Upper lobe of left lung (tissue), 4 donors: Measurements from ENCODE around the gene GUCA2B.

Experiments
- POLR2A ChIP-seq, 4 donors: fragments of 450-650 bp; IDR thresholded peaks; one replicate each; pipeline ENCODE4 v1.5.1; 2016 to 2017; ENCODE audit warnings: antibody characterized with exemption in 4 of 4, mild to moderate bottlenecking in 2 of 4
- TF ChIP-seq, protein P1 (sequence below), 6 experiments: fragments of 450-650 bp in 4 of 6; fragments of 200-600 bp in 2 of 6; sonication (generic) in 2 of 6; IDR thresholded peaks; one replicate each; pipeline ENCODE4 v1.5.1; 2016 to 2019; ENCODE audit warnings: antibody characterized with exemption in 6 of 6

- TF ChIP-seq, protein P1, sequence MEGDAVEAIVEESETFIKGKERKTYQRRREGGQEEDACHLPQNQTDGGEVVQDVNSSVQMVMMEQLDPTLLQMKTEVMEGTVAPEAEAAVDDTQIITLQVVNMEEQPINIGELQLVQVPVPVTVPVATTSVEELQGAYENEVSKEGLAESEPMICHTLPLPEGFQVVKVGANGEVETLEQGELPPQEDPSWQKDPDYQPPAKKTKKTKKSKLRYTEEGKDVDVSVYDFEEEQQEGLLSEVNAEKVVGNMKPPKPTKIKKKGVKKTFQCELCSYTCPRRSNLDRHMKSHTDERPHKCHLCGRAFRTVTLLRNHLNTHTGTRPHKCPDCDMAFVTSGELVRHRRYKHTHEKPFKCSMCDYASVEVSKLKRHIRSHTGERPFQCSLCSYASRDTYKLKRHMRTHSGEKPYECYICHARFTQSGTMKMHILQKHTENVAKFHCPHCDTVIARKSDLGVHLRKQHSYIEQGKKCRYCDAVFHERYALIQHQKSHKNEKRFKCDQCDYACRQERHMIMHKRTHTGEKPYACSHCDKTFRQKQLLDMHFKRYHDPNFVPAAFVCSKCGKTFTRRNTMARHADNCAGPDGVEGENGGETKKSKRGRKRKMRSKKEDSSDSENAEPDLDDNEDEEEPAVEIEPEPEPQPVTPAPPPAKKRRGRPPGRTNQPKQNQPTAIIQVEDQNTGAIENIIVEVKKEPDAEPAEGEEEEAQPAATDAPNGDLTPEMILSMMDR (IDR thresholded peaks at IDR 0.05): no peak
- TF ChIP-seq POLR2A (IDR thresholded peaks at IDR 0.05): no peak
Measured at GRCh38 chr1:42177541-42177981, 24.4 kb downstream of the GUCA2B start.
